ENCODE results near the gene ENTPD1.
"Not testable (repeated sequence)": the region's sequence is repeated elsewhere in the genome, so short reads cannot be mapped to it uniquely, and the experiment has no call there.

The ENTPD1 gene

GRCh38 chr10:95759233-95759826 lies 3.4 kb downstream of the ENTPD1 start:
- no peak for DNase-seq

DNA sequence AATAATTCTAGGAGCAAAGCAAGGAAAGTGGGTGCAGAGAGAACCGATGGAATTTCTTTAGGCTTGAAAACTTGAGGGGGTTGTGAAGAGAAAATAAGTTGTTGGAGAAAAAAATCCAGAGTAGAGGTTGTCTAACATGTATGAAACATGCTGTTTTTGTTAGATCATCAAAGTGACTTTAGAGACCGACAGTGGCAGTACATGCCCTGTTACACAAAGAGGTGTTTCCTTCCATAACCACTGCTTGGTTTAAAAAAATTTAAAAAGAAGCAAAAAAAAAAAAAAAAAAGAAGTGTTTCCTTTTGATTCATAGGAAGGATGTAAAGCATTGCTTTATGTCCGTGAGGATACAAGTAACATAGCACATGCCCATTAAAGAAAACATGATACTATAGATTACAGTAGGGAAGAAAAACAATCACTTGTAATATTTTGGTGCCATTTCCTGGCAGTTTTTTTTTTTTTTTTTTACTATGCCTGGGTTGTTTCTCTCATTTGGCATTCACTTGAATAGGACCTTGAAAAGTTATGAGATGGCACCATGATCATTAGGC lies 6.1 kb downstream of the ENTPD1 start:
- no peak for DNase-seq

DNA sequence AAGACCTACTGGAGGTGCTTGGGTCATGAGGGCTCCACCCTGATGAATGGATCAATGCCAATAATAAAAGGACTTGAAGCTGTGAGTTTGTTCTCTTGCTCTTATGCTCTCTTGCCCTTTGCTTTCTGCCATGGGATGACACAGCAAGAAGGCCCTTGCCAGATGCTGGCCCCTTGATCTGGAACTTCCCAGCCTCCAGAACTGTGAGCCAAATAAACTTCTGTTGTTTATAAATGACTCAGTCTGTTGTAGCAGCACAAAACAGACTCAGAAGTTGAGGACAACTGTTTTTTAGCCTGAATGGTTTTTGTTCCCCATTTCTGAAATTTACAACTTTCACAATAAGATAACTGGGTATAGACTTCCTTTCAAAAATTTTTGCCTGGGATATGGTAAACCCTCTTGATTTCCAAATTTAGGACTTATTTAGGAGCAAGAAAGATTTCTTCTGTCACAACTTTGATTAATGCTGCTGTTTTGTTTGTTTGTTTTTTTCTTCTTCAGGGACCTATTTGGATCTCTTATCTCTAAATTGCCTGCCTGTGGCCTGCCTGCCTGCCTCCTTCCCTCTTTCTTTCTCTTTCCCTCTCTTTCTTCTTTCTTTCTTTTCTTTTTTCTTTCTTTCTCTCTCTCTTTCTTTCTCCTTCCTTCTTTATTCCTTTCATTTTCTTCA lies 12.1 kb downstream of the ENTPD1 start:
- DNase-seq, result no peak

- no peak for DNase-seq
Observed at GRCh38 chr10:95770084-95770720, 14.2 kb downstream of the ENTPD1 start.

DNA sequence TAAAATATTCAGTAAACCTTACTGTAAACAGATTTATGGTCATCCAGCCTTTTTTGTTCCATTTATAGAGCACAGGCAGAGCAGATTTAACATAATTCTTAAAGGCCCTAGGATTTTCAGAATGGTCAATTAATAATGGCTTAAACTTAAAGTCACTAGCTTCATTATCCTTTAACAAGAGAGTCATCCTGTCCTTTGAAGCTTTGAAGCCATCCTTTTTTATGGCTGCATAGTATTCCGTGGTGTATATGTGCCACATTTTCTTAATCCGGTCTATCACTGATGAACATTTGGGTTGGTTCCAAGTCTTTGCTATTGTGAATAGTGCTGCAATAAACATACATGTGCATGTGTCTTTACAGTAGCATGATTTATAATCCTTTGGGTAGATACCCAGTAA lies 17.5 kb downstream of the ENTPD1 start:
- not testable (repeated sequence) for DNase-seq

DNA sequence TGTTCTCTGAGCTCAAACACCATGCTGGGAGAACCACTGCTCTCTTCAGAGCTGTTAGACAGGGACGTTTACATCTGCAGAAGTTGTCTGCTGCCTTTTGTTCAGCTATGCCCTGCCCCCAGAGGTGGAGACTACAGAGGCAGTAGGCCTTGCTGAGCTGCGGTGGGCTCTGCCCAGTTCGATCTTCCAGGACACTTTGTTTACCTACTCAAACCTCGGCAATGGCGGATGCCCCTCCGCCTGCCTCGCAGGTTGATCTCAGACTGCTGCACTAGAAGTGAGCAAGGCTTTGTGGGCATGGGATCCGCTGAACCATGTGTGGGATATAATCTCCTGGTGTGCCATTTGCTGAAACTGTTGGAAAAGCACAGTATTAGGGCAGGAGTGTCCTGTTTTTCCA lies 21.7 kb downstream of the ENTPD1 start:
- DNase-seq, result not testable (repeated sequence)

DNA sequence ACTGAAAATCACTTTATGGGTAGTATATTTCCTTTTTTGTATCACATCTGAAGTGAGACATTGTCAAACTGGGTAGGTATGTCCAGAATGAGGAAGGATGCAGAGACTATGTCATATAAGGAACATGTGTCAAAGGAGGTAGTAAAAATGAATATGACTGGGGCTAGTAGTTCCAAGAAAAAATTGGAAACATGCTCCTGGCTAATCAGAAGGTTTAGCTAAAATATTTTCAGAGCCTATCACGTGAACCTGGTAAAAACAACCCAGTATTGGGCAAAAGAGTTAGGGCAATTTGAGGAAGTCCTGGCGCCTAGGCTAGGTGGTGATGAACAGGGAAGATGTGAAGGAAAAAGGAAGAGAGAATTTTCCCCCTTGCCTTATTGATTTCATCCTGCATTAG lies 26.4 kb downstream of the ENTPD1 start:
- no peak for DNase-seq

GRCh38 chr10:95783741-95784140 lies 27.8 kb downstream of the ENTPD1 start:
- no peak for DNase-seq

DNA sequence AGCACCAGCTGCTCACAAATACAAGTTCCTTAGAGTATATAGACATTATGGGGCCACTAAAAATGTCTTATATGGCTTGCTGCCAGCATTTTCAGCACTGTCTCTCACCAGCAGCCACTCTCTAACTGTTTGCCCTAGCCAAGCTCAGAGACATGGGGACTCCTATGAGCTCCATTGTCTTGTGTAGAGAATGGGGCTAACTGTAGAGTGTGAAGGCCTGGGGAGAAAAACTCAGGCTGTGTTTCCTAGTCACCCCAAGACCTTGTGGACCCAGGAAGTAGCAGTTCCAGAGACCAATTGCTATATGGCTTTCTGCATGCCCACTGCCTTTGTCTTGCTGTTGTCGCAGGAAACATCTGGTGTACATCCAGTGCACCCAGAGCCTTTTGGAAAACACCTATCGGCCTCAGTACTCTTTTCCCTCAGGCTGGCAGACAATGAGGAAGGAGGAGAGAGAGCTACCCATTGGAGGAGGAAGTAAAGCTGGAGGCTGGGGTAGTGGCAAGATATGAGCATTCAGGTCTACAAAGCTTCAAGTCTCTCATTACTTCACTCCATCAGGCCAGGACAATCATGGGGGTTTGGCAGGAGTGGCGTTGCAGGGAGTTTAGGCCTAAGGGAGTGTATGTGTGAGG lies 28.4 kb downstream of the ENTPD1 start:
- DNase-seq, result no peak

DNA sequence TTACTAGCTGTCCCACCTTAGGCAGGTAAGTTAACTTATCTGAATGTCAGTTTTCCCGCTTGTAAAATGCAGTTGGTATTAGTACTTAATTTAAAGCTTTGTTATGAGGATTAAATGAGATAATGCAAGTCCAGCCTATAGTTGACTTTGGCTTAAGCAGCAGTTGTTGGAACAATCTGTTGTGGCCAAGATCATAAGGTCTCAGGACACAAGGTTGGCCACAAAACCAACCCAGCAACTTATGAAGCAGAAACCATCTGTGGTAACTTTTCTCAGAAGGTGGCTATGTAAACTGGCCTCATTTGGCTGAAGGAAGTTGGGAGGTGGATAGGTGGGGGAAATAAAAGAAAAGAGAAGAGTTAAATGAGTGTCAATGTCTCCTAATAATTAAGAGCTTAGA lies 29.4 kb downstream of the ENTPD1 start:
- DNase-seq, result no peak

DNA sequence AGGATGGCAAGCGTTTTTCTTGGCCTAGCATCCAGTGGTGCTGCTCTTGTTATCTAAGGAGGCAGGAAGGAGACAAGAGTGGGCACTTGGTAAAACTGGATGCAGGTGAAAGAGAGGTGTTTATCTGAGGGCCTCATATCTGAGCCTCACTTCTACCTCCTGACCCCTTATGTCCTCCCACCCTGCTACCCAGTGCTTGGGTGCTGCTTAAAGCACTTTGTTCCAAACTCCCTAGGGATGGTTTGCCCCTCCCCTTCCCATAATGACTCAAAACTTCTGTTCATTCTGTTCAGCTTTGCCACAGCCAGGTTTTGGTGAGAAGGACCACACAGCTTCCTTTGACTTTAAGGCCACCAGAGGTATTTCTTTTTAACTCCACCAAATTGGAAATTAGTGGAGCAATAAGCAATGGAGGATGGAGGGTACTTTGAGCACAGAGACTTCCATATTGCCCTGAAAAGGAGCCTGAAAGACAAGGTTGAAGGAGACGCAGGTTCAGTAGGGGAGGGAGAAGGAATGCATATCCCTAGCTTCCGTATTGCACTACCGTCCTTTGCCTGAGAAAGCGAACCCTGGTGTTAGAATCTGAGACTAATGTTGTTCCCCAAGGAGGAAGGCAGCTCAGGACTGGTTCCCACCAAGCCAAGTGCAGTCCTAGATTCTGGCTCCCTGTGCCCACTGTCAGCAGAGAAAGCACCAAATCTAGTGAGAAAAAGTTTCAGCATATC lies 30.1 kb downstream of the ENTPD1 start:
- no peak for DNase-seq

DNA sequence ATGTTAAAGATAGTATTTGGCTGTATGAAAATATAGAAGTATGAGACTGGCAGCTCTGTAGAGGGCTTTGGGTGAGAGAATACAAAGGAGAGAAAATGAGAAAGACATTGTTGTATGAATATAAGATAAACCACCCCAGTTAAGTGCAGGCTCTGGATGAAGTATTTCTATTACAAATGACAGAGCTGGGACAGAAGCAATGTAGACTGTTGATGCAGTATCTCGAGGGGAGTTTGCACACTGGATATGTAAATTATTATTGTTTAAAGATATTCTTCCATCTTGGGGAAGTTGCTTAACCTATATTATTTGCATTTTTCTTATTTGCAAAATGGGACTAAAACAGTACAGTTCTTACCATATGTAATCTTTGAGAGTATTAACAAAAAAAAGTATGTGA lies 31.5 kb downstream of the ENTPD1 start:
- DNase-seq, result no peak

DNA sequence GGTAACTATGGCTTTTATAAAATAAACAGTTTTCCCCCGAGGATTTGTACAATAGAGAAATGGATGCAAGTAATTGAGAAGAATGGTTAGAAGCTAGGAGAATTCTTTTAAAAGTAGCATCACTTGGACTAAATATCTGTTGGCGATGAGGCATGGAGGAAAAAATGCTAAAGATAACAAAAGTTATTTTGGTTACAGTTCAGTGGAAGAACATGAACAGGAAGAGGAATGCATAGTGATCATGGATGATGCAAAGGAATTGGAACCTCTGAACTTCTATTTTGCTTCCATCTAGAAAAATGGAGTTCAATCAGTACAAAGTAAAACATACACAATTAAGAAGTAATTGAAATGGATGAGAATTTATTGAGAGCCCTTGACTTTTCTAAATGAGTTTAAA lies 32.9 kb downstream of the ENTPD1 start:
- no peak for DNase-seq

DNA sequence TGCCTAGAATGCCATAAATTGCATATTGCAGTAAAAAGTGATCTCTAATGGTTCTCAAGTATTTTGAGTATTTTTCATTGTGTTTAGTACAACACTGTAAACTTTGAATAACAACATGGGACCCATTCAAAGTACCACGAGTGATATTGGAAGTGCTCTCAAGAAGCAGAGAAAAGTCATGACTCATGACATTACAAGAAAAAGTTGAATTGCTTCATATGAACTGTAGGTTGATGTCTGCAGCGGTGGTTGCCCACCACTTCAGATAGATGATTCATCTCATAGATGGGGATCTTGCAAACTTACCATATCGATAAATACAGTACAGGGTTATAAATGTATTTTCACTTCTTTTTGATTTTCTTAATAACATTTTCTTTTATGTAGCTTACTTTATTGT lies 33.9 kb downstream of the ENTPD1 start:
- DNase-seq, result no peak

DNA sequence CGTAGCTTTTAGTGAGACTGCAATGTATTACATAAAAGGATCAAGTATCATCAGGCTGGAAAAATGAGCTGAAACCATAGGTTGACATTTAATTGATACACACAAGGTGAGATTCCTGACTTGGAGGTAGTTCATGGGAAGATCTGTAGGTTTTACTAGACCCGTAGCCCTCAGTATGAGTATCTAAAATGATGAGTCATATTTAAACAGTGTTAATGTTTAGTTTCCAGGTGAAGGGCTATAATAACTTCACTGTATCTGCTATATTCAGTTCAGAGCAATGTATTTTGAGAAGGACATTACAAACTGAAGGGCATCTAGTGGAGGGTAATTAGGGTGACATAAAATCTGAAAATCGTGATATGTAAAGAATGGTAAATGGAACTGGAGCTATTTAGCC lies 35.0 kb downstream of the ENTPD1 start:
- DNase-seq, result no peak

DNA sequence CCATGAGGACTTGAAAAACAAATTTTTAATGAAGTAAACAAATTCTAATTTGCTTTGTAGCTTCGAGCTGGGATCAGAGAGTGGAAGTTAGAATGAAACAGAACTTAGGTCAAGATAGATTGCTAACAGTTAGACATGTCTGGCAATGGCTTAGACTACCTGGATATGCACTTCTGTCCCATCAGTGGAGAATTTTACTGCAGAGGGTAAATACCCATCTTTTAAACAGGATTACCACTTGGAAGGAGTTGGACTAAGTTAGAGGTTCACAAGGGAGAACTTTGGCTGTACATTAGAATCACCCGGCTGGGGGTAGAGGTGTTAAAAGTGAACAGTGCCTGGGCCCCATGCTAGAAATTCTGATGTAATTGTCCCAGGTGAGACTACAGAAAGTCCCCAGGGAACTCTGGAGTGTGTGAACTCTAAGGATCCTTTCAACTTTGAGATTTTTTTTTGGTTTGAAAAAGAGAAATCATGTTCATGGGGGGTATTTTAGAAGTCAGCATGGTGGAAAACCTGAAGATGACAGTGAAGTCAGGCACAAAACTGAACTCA lies 35.5 kb downstream of the ENTPD1 start:
- no peak for DNase-seq

GRCh38 chr10:95792211-95792780 lies 36.3 kb downstream of the ENTPD1 start:
- no peak for DNase-seq

DNA sequence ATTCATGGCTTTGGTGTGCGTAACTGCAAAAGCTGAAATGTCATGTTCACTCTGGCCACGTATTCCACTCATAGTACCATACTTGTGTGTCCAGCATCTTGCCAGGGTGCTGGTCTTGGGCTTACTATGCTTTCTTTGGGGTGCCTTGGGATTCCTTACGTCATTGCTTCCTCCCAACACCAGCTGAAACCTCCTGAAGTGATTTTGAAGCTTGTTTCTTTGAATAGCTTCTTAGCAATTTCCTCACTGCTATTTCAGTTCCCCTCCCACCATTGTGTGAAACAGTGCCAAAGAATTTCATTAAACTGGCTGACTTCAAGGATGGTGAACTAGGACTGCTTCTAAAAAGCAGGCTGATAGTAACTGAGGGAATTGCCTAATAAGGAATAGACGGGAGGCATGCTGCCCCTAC lies 36.9 kb downstream of the ENTPD1 start:
- DNase-seq, result no peak

GRCh38 chr10:95793401-95794045 lies 37.6 kb downstream of the ENTPD1 start:
- no peak for DNase-seq

- no peak for DNase-seq
Observed at GRCh38 chr10:95794195-95794594, 38.2 kb downstream of the ENTPD1 start.

- DNase-seq, result no peak
Observed at GRCh38 chr10:95795602-95796001, 39.6 kb downstream of the ENTPD1 start.

DNA sequence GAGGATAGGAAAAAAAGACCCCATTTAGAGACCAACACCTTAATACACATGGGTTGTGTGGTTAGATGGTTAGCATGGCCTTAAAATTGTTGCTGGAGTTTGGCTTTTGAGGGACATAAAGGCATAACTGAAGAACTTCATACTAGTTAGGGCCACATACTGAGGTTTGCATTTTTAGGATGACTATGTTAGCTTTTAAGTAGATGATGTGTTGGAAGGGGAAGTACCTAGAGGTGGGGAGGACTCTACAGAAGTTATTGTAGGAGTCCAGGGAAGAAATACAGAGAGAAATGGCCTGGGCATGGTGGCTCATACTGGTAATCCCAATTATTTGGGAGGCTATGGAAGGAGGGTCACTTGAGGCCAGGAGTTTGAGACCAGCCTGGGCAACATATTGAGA lies 40.5 kb downstream of the ENTPD1 start:
- no peak for DNase-seq
